Measurements from ENCODE around the gene RGP1.

Gene RGP1

DNA sequence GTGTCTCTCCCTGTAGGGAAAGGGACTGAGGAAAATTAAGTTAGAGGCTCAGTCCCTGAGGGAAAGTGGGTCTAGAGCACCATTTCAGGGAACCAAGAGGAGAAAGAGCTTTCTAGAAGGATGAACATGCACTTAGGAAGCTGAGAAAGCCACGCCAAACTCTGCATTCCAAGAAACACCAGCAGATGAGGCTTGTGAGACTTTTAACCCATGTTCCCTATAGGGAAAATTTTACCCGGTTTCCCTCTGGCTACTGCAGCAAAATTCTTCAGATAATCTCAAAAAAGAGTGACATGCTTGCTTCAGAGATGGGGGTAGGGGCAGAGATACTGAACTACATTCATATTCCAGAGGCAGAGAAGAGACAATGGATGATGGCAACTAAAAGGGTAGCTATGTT, 25.7 kb upstream of the RGP1 start:
- no peak for DNase-seq

DNA sequence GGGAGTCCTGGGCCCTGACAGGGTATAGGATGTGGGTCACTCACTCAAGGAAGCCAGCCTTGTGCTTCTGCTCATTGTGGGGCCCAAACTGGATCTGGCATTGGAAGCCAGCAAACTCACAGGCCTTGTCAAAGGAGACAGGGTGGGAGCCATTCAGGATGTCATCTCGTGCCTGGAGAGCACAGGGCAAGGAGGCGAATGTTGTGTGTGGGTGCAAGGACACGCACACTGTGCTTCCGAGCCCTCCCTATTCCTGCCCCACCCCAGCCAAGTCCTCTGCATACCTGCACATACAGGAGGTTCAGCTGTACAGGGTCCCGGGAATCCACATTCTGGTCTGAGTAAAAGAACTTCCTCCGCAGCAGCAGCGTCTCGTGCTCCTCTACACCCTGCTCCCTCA, 25.2 kb upstream of the RGP1 start:
- DNase-seq, result no peak

- no peak for DNase-seq
Measured at GRCh38 chr9:35725362-35725761, 23.7 kb upstream of the RGP1 start.

GRCh38 chr9:35726931-35727330, 22.2 kb upstream of the RGP1 start:
- DNase-seq, result no peak

GRCh38 chr9:35727676-35728040, 21.4 kb upstream of the RGP1 start:
- DNase-seq, result no peak

GRCh38 chr9:35728041-35728971, 20.8 kb upstream of the RGP1 start:
- DNase-seq, result peak; percentile 82

DNA sequence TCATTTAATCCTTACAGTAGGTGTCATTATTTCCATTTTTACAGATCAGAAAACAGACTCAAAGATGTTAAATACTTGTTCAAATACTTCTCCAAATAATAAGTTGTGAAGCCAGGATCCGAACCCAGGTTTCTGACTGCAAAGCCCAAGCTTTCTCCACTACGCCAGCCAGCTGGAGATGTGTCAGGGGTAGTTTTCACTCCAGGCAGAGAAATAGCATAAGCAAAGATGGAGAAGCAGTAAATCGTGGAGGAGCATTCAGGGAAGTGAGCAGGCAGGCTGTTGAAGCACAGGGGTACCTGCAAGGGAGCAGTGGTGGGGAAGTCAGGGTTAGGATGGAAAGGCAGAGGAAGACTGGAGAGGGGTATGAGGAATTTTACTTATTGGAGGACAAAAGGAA, 20.0 kb upstream of the RGP1 start:
- DNase-seq, result no peak

- peak; percentile 73 for DNase-seq
Measured at GRCh38 chr9:35729700-35730485, 19.2 kb upstream of the RGP1 start.

GRCh38 chr9:35730486-35730854, 18.6 kb upstream of the RGP1 start:
- DNase-seq, result no peak

GRCh38 chr9:35731415-35732184, 17.5 kb upstream of the RGP1 start:
- no peak for DNase-seq

GRCh38 chr9:35732185-35732799, 16.8 kb upstream of the RGP1 start, which contains the start of the genes CREB3 and TLN1:
TSS of gene CREB3 (plus strand) at chr9:35732666. CDS start at chr9:35732773, 107 bp downstream.
TSS of gene TLN1 (minus strand) at chr9:35732195. CDS start at chr9:35725694, 6,501 bp downstream.
- DNase-seq, result peak; percentile 99

DNA sequence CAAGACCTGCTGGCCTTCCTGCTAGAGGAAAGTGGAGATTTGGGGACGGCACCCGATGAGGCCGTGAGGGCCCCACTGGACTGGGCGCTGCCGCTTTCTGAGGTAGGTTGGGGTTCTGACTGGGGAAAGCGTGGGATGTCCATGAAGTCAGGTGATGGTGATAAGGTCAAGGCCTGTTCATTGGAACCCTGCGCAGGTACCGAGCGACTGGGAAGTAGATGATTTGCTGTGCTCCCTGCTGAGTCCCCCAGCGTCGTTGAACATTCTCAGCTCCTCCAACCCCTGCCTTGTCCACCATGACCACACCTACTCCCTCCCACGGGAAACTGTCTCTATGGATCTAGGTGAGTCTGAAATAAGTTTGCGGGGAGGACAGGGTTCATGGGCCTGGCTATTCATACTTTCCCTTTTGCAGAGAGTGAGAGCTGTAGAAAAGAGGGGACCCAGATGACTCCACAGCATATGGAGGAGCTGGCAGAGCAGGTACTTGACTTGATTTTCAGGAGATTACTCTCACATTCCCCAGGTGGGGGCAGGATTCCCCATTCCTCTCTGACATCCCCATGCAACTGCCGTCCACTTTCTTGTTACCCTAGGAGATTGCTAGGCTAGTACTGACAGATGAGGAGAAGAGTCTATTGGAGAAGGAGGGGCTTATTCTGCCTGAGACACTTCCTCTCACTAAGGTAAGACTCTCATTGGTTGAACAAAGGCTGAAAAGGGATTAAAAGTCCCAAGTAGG, 16.1 kb upstream of the RGP1 start:
- DNase-seq, result no peak

GRCh38 chr9:35734096-35734495, 15.0 kb upstream of the RGP1 start:
- no peak for DNase-seq

DNA sequence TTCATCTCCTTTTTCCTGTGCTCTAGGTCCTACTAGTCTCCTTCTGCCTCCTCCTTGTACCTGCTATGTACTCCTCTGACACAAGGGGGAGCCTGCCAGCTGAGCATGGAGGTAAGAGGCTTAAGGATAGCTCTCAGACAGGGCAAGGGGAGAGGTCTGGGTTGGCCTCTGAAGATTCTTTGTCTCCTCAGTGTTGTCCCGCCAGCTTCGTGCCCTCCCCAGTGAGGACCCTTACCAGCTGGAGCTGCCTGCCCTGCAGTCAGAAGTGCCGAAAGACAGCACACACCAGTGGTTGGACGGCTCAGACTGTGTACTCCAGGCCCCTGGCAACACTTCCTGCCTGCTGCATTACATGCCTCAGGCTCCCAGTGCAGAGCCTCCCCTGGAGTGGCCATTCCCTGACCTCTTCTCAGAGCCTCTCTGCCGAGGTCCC, 12.9 kb upstream of the RGP1 start:
- DNase-seq, result peak; percentile 71

DNA sequence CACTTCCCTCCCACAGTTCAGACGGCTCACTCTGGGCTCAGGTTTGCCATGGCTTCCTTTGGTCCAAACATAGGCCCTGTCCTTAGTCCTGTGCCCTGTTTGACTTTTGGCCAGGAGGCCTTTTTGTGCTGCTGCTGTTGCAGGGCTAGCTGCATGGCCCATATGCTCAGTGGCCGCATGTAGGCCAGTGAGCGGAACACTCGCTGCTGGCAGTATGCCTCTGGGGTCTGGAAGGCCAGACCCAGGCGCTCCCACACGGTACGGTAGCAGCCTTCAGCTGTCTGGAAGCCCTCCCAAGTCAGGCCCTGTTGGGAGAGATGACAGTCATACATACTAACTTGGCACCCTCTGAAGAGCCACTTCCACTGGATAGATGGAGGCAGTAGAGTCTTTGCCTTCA, 11.9 kb upstream of the RGP1 start:
- DNase-seq, result no peak

DNA sequence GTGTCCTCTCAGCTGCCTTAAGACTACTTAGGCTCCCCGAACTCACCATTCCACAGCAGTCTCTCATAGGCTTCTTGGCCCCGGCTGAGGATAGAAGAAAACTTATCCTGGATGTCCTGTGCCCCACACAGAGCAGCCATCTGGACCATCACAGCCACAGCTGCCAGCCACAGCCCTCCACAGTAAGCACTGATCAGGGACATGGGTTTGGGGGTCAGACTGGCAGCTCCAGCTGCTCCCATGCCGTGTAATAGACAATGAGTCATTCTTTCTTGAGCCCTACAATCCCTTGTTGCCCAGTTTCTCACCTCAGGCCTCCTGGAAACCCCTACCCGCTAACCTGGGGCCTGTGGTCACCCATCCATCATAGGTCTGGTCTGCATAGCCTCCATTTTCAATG, 10.9 kb upstream of the RGP1 start:
- no peak for DNase-seq

- no peak for DNase-seq
Measured at GRCh38 chr9:35738924-35739323, 10.2 kb upstream of the RGP1 start.

- no peak for DNase-seq
Measured at GRCh38 chr9:35740243-35740642, 8.8 kb upstream of the RGP1 start.

DNA sequence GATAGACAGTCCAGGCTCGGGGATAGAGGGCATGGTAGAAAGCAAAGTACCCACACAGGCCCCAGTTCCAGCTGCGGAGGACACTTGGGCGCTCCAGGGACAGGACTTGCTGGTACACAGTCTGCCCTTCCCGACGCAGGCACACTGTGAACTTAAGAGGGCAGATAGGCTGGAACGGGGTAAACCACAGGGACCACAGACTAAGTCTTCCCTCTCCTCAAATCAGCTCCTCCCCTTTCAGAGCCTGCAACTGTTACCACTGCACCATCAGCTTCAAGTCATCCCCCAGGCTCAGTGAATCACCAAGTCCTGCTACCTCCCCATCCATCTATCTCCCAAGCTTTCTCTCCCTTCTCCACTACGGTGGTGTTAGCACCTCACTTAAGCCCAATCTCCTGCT, 7.3 kb upstream of the RGP1 start:
- DNase-seq, result peak; percentile 7

DNA sequence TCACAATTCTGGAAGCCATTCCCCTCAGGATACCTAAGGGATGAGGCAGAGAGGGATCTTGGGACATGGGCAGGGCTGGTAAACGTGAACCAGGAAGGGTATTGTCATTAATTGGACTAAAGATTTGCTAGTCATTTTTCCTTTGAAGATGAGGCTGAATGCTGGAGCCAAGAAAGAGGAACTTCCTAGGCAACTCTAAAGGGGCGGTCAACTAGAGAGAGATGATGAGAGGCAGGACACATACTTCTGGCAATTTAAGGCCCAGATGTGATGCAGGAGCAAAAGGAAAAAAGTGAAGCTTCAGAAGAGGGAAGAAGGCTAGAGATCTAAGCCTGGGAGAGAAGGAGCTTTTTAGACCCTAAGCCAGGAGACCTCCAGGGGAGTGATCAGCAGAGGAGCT, 5.6 kb upstream of the RGP1 start:
- DNase-seq, result peak; percentile 3

- DNase-seq, result peak; percentile 8
Measured at GRCh38 chr9:35743880-35744518, 5.1 kb upstream of the RGP1 start.

All from femur (tissue), 1 donor.